Stimulated activated naive CD4-positive, alpha-beta T cell treated with Interleukin-2 at 50 U/mL for 16 hours (primary cell): Measurements from ENCODE around the gene CLK1.
"Not testable (repeated sequence)": the region's sequence is repeated elsewhere in the genome, so short reads cannot be mapped to it uniquely, and the experiment has no call there.

ENCODE experiments used
- DNase-seq: peaks from one replicate; lab custom pipeline; 2025; lab: John Stamatoyannopoulos, UW

The CLK1 gene

DNA sequence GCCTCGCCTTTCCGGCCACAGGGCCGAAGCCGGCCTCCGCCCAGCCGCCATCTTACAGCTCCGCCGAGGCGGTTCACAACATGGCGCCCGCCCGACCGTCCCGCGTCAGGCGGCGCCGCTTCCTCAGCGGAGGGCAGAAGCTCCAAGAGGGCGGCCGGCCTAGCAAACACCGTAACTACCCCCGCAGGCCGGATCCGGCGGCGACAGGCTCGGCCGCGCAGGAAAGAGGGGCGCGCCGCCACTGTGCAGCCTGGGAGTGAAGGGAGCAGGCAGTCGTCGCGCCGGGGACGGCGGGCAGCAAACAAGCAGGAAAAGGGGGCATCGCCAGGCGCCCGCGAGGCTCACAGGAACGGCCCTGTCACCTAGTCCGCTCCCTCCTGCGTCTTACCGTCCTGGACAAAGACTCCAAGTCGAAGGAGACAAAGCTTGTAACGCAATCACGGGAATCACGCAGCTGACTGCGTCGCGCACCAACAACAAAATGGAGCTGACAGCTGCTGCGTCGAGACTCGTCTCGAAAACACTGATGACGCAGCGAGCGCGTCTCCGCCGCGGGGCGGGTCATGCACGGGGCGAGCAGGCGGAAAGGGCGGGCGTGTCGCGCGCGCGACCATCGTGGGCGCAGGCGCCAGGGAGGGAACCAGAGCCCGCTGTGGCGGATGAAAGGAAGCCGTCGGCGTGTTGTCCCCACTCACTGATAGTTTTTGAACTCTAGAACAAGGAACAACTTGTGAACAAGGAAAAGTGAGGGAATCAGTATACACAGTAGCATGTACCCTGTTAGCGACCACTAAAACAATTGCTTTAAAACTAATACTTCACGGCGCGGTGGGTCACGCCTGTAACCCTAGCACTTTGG, at the start of gene CLK1:
TSS of gene CLK1 (minus strand) at position 483 of the 859 bp plus-strand sequence. CDS start 2,796 bp downstream, outside the sequence.
- peak; percentile 94 for DNase-seq

- no peak for DNase-seq
Measured at GRCh38 chr2:200913654-200914053, 49.2 kb upstream of the CLK1 start.

DNA sequence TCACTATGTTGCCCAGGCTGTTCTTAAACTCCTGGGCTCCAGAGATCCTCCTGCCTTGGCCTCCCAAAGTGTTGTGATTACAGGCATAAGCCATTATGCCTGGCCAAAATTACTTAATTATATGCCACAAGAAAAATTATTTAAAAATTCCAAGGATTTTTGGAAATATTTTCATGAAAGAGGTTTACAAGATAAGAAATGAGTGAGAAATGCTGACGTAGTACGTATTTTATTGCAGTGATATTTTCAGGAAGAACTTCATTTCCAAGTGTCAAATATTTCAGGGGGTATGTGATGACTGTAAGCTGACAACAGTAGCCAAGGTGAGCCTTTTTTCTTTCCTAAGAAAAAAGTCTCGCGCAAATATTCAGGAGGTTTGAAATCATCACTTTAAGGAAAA, 45.5 kb upstream of the CLK1 start:
- no peak for DNase-seq

DNA sequence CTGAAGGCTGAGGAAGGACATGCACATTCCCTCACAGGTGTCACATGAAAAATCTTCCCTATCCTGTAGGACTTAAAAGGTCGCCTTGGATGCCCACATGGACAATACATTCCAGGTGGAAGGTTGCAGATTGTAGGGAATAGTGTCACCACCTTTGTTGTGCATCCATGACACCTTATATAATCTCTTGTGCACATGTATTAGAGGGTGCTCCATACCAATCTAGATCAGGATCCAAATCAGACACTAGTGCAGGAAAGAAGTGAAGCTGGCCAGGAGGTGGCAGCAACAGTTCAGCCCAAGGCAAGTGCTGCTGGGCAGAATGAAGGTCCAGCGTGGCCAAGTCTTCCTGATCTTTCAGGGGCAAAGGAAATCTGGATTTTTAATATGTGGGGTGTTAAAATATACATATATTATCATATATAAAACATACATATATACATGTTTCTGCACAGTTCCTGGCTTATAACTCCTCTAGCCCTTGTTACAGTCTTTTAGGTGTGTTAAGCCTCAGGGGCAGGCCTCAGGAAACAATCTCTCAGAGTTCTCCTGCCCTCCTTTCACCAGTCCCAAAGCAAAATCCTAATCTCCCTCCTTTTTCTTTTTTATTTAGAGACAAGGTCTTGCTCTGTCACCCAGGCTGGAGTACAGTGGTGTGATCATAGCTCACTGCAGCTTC, 41.3 kb upstream of the CLK1 start:
- DNase-seq = peak; percentile 49

DNA sequence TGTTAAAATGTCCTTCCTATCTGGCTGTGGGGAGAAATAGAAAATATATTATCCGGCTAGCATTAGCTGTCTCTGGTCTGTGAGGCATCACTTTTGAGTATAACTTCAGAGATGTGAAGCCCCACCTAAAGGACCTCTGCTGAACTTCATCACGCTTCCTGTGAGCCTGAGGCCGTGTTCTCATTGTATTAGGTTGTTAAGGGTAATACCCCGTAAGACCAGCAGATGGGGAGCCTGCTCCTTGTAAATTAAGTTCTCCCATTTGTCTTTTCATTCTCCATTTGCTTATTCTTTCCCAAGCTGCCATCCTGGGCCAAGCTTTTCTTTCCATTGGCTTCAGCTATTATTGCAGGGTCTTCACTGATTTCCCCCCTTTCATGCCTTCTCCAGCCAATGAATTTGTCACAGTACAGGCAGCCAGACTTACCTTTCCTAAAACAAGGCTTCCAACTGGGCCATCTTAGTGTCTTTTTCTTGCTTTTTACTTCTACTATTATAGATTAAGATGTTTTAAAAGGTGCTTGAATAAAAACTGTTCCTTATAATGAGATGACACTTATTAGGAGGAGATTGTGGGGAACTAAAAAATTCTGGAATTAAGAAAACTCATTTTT, 37.1 kb upstream of the CLK1 start:
- peak; percentile 59 for DNase-seq

- DNase-seq = no peak
Measured at GRCh38 chr2:200899482-200899881, 35.0 kb upstream of the CLK1 start.

GRCh38 chr2:200888704-200889625, 24.5 kb upstream of the CLK1 start, which contains the start of the genes NIF3L1 and PPIL3:
Gene NIF3L1 (plus strand): TSS chr2:200889371. CDS start chr2:200891944, 2,573 bp downstream.
Gene PPIL3 (minus strand): TSS chr2:200889077. CDS start chr2:200887615, 1,462 bp downstream.
- peak; percentile 96 for DNase-seq

GRCh38 chr2:200881715-200882249, 17.3 kb upstream of the CLK1 start:
- not testable (repeated sequence) for DNase-seq

- no peak for DNase-seq
Measured at GRCh38 chr2:200878289-200878880, 13.9 kb upstream of the CLK1 start.

DNA sequence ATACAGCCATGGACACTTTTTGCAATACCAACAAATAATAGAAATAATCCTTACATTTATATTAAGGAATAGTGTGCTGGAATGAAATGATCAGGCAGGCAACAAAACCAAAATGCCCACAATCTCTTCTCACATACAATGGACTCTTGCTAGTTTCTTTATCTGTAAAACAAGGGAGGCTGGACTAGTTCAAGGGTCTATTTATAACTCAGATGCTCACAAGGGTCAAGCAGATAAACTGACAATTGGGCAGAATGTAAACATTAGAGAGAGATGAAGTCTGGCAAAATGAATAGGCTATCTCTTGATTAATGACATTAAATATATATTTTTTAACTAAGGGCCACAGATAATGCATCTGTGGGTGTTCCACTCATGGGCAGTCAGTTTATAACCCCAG, 13.0 kb upstream of the CLK1 start:
- DNase-seq = no peak

GRCh38 chr2:200873560-200873959, 9.1 kb upstream of the CLK1 start:
- DNase-seq = no peak

GRCh38 chr2:200871151-200871550, 6.7 kb upstream of the CLK1 start:
- no peak for DNase-seq

DNA sequence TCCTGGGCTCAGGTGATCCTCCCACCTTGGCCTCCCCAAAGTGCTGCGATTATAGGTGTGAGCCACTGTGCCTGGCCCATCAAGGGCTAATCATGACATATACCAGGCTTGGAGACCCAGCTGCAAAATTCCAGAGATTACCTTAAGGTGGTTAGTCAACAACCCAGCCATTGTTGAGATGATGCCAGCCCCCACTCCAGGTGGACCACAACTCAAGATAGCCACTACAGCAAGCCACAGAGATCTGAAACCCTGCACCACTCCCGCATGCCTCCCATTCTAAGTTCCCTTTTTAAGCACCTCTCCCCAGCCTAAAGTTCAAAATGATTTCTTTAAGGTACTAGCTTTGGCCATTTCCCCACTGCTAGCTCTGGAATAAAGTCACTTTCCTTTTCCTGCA, 4.6 kb upstream of the CLK1 start:
- DNase-seq = no peak

DNA sequence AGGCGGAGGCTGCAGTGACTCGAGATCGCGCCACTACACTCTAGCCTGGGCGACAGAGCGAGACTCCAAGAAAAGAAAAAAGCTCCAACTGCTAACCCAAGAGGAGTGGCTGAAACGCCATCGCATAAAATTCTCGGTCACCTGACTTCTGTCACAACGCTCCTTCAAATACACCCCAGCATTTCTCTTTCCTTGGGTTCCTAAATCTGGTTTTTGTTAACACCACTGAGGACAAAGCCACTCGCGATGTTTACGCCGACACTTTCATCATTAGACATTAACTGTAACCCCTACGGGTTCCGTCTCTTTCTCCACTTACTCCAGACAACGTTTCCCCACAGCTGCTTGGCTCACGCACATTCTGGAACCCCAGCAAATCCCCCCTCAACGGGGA, 679 bp downstream of the CLK1 start:
- DNase-seq = peak; percentile 33

DNA sequence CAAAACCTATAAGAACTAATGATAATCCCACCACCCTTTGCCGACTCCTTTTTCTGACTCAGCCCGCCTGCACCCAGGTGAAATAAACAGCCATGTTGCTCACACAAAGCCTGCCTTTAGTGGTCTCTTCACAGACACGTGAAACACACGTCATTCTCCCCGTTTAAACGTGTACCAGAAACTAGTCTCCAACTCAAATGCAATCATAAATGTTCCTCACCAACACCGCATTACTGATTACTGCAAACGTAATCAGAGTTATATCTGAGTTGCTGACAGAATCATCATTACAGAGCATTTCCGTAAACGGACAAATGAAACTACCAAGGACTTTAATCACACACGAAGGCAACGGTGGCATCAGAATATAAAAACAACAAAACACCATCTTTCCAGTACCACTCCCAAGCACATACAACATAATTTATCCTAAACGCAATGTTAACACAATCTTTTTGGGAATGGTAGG, 1.9 kb downstream of the CLK1 start:
- DNase-seq = peak; percentile 59

GRCh38 chr2:200861617-200862155, 2.8 kb downstream of the CLK1 start:
- no peak for DNase-seq

GRCh38 chr2:200860092-200860795, 4.2 kb downstream of the CLK1 start:
- DNase-seq = peak; percentile 5

- DNase-seq = no peak
Measured at GRCh38 chr2:200856806-200857205, 7.7 kb downstream of the CLK1 start.

DNA sequence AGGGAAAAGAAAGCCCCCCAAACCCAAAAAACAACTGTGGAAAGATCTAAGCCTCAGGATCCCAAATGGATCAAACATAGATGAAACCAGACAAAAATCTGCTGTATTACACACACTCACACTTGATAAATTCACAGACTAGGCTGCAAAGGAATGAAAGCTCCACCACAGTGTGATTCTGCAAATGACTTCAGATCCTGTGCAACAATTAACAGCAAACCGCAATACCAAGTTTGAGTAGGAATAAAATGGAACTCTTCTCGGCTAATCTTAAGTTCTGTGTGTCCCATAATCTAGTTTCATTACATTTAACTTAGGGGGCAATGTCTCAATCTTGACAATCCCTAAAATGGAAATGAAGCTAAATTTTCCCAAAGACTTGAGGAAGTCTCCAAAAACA, 11.9 kb downstream of the CLK1 start:
- no peak for DNase-seq
